Omental fat pad (tissue), 4 donors: ENCODE data around the gene DBP. TPM values are rescaled to one million over a fixed set of nuclear protein-coding genes. Genes with fewer than 3 reads are reported as not detected.

Experiments
- ATAC-seq: fragments of 150-250 bp; one replicate; pipeline ENCODE4 v1.9.1; 2016; ENCODE audit warnings: mild to moderate bottlenecking, moderate library complexity; ENCODE audit not compliant: low FRiP score
- DNase-seq: peaks from one replicate; pipeline ENCODE4 v3.0.0-alpha.2; 2019; ENCODE audit warnings: low spot score
- CTCF ChIP-seq, 3 donors: fragments of 450-650 bp; IDR thresholded peaks; one replicate each; pipeline ENCODE4 v1.5.1; 2016 to 2017; ENCODE audit warnings: antibody characterized with exemption in 3 of 3, mild to moderate bottlenecking in 3 of 3, moderate library complexity in 2 of 3
- total RNA-seq, 4 donors: library from RNA; depleted of rRNA; stranded (reverse); fragments of >200 nt; gene quantifications; one replicate each; pipeline ENCODE4 v1.1.0, GENCODE V29; 2016

The DBP gene
- total RNA-seq, 4 donors from 2014 or later, result 2.6 to 12.6 (median 5.2) TPM

GRCh38 chr19:48656840-48657474 is 19.8 kb upstream of the DBP start:
- ATAC-seq (peak; percentile 80), DNase-seq (no peak)
- no peak for TF ChIP-seq CTCF (IDR thresholded peaks at IDR 0.05)

- DNase-seq (no peak), ATAC-seq (no peak)
- no peak for TF ChIP-seq CTCF (IDR thresholded peaks at IDR 0.05)
Observed at GRCh38 chr19:48654299-48655059, 17.3 kb upstream of the DBP start.

GRCh38 chr19:48651683-48652048 is 14.5 kb upstream of the DBP start:
- no peak for ATAC-seq

GRCh38 chr19:48650974-48651682 is 13.9 kb upstream of the DBP start:
- ATAC-seq (no peak), DNase-seq (no peak)
- no peak for TF ChIP-seq CTCF (IDR thresholded peaks at IDR 0.05)

More at GRCh38 chr19:48651683-48652048, 14.5 kb upstream of the DBP start:
- no peak for TF ChIP-seq CTCF (IDR thresholded peaks at IDR 0.05)
- DNase-seq, result no peak

GRCh38 chr19:48648134-48648533 is 11.0 kb upstream of the DBP start:
- ATAC-seq, result no peak
- no peak for DNase-seq
- TF ChIP-seq CTCF (IDR thresholded peaks at IDR 0.05), result no peak

- ATAC-seq (no peak), DNase-seq (no peak)
- no peak for TF ChIP-seq CTCF (IDR thresholded peaks at IDR 0.05)
Observed at GRCh38 chr19:48646722-48647216, 9.6 kb upstream of the DBP start.
